GM21576 (cell line): Measurements from ENCODE around the gene DOK5.

Experiments
- ATAC-seq: cut with Tn5 transposase; IDR thresholded peaks from one replicate; pipeline ENCODE4 v1.9.1; 2021; ENCODE audit warnings: mild to moderate bottlenecking, moderate library complexity; ENCODE audit not compliant: unreplicated experiment

Gene DOK5

DNA sequence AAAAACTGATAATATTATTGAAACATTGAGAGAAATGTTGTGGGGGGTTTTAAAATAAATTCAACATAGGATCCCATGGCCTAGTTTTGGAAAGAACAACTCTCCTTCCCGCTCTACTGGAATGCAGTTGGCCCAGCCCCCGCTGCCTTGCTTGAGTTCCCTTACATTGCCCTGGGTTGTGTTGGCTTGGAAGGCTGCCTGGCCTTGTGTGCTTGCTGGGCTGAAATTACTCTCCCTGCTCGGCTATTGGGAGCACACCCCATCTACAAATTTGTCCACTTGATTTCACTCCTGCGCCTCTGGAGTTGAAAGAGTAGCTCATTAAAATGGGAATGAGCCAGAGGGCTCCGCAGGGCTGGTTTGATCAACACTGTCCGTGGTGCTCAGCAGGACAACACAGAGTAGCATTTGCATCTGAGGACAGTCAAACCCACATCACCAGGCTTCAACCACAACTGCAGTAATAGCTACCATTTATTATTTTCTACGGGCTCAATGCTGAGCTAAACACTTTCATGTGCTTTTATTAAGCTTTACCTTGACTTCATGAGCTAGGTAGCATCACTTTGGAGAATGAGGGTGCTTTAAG lies 35.2 kb downstream of the DOK5 start:
- no peak for ATAC-seq

DNA sequence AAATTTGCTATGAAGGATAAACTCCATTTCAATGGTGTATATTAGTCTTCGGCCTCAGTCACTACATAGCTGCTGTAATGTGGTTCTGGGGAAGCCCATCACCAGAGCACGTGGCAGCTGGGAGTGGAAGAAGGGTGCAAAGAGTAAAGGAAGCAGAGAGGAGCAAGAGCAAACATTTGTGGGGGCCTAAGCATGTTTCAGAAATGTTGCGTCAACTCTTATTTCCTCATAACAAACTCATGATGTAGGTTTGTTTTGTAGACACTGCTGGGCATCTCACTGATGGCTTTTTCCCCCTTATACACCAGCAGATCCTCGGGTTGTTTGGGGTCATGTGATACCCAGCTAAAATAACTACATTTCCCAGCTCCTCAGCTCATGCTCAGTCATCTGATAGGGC lies 37.3 kb downstream of the DOK5 start:
- ATAC-seq: no peak

GRCh38 chr20:54514028-54514607 lies 38.7 kb downstream of the DOK5 start:
- ATAC-seq: no peak

- no peak for ATAC-seq
Measured at GRCh38 chr20:54515793-54516628, 40.6 kb downstream of the DOK5 start.

DNA sequence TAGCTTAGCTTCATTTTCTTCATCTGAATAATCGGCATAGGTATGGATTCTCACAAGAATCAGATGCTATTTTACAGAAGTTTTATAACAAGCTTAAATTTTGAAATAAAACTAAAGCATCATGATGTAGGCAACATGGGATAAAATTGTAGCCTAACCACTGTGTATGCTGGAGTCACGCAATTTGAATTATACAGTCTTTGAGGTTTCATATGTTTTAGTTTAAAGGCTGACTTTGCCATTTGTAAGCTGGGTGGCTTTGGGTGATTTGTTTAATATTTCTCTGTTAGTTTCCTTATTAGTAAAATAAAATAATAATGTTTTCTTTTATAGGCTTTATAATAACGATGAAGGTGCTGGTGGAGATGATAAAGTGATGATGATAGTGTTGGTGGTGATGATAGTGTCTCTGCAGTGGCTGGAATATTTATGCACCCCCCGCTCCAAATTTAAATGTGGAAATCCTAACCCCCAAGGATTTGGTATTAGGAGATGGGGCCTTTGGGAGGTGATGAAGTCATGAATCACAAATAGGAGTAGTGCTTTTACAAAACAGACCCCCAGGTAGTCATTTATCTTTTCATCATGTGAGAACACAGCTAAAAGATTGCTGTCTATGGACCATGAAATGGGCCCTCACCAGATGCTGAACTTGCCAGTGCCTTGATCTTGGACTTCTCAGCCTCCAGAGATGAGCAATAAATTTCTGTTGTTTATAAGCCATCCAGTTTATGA lies 42.0 kb downstream of the DOK5 start:
- ATAC-seq: no peak

DNA sequence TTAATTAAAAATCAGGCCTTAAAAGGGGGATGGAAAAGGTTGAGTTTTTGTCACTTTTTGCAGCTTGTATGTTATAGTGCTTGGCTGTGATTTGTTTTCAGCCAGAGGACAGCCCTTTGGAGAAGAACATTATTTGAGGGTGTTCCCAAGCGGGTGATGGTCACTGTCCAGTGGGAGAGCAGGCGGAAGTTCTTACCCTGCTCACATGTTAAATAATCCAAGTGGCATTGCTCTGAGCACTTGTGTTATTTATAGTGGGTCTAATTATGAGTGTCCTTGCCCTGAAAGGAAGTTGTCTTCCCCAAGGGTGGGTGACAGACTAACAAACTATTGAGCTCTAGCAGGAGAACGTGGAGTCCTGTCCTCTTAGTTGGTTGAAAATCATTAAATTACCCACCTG lies 49.5 kb downstream of the DOK5 start:
- ATAC-seq: no peak

DNA sequence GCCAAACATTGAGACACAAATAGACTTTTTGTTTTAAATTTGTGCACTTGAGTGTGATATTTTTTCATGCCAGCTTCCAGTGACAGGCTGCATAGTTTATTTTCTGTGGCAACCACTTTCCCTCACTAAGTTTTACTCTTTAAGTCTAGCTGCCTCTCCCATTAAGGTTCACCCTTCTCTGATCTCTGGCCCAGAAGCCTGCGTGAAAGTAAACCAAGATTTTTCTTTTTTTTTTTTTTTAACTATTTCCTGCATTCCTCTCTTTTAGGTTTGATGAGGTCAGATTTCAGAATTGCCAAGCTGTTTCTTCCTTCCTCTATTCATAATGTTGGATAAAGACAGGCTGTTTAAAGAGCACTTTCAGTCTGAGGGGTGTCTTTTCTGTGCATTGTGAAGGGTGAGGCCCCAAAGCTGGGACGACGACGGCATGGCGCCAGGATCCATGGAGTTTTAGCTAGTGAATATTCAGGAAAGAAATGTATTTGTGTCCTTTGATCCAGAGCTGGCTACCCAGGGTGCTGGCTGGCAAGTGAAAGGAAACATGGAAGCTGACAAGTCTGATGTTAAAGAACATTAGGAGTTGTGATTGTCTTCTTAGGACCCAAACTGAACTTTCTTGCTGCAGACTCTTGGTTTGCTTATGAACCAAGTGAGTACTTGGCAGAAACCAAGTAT lies 50.7 kb downstream of the DOK5 start:
- ATAC-seq: no peak

DNA sequence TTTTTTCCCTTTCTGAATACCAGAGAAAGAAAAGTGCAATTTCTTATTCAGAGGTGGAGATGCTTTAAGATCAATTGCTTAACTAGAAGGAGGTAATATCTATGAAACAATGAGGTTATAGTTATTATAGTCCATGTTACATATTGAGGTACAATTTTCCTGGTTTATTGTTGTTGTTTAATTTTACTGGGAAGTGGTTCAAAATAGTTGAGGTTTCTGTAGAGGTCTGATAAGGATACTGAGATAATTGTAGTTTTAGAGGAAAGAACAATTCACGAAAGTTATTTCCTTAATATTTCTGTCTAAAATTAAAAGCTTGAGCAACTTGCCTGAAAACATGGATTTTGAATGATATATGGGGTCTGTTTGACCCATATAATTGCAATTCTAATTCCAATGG lies 51.4 kb downstream of the DOK5 start:
- no peak for ATAC-seq

GRCh38 chr20:54532573-54532972 lies 57.2 kb downstream of the DOK5 start:
- no peak for ATAC-seq

GRCh38 chr20:54534101-54534500 lies 58.7 kb downstream of the DOK5 start:
- ATAC-seq: no peak

- ATAC-seq: no peak
Measured at GRCh38 chr20:54535033-54535432, 59.6 kb downstream of the DOK5 start.

DNA sequence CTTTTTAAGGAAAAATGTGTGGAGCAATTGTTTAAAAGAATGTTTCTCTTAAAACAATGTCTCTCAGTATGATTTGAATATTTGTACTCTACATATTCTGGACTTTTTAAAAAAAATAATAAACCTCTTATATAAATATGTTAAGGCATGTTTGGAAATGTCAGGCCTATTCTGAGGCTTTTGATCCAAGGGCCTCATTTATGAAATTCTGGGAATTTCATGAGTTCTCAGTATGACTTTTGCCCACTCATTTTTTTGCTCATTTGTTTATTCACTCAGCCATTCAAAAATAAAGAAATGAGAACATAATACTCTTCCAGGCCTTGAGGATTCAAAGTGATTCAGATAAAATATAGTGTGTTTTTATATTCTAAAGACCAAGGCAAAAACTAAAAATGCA lies 60.4 kb downstream of the DOK5 start:
- no peak for ATAC-seq

GRCh38 chr20:54539521-54540046 lies 64.2 kb downstream of the DOK5 start:
- no peak for ATAC-seq

DNA sequence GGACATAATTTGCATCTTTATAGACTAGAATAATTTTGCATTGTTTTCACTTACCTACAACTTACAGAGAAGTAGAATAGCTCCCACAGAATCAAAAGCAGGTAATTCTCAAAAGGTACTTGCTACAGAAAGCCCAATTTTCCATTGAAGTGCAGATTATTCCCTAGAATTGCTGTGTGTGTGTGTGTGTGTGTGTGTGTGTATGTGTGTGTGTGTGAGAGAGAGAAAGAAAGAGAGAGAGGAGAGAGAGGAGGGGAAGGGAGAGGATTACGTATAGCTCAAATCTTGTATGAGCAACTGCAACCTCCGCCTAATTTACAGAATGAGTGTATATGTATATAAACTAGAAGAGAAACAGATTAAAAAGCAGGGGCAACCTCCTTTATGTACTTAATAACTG lies 68.0 kb downstream of the DOK5 start:
- no peak for ATAC-seq

GRCh38 chr20:54545676-54546358 lies 70.4 kb downstream of the DOK5 start:
- no peak for ATAC-seq

DNA sequence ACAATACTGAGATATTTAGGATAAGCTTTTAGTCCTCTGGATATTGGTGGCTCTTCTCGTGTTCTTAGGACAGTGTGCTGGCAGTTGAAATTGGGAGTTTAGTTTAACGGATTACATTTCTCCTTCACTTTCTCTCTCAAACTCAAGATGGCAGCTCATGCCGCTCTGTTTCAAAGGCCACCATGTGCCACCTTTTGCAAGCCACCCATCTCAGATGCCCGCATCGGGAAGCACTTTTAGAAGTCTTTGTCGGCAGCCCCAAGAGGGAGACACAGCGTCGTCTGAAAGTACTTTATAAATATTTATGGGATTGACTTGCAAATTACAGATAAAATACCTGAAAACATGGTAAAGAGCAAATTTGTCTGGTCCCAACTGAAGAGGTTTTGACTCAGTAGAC lies 73.5 kb downstream of the DOK5 start:
- ATAC-seq: no peak

DNA sequence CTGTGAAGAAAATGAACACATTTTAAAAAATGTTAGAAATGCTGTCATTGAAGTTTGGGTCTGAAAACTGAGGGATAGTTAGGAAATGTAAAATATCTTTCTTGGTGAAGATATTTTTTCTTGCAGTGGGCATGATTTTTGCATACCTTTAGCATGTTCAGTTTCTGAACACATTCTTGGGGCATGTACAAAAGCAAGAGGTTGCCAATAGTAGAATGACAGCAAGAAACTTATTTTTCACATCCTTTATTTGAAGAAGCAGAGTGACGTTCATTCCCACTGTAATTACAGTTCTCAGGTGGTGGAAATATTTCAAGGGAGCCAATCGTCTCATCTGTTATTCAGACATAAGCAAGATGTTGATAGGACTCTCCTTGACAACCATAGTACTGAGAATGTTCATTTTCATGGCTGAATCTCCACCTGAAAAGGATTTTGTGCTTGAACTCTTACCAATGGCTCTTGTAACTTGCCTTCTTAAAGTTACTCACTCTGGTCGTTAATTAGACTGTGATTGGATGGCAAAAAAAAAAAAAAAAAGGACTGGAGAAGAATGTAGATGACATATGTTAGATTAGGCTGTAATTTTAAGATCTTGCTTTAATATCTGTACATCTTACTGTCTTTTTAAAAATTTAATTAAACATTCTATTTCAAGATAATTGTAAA lies 74.4 kb downstream of the DOK5 start:
- ATAC-seq: no peak

- ATAC-seq: no peak
Measured at GRCh38 chr20:54550776-54551396, 75.5 kb downstream of the DOK5 start.

DNA sequence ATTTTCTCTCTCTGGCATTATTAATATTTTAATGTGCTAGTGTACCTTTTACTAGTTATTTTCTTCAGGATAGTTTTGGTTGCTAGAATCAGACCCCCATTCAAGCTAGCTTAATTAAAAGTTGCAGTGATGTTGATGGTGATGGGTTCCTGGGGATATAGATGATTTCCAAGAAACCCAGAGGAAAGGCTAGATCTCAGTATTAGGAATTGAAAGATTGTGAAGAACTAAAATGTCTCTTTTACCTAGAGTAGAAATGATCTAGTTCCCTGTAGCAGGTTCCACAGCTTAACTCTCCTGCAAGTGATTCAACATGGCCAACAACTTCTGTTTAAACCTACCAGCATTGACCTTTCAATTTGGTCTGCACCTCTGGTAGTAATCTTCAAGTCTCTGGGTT lies 78.6 kb downstream of the DOK5 start:
- ATAC-seq: no peak
